Chondrocyte (in vitro differentiated cells): ENCODE data around the gene NEU1. TPM values are rescaled to one million over a fixed set of nuclear protein-coding genes. Genes with fewer than 3 reads are reported as not detected.

Source experiments
- DNase-seq: peaks from one replicate; pipeline ENCODE4 v3.0.0; 2021; ENCODE audit warnings: mixed read lengths, low spot score
- H3K27ac Mint-ChIP-seq: one replicate; pipeline ENCODE4 v1.8.0; 2021; ENCODE audit warnings: mild to moderate bottlenecking, moderate library complexity, mixed read lengths; ENCODE audit not compliant: unreplicated experiment
- H3K27me3 Mint-ChIP-seq: 2 replicates; pipeline ENCODE4 v1.8.0; 2021; ENCODE audit warnings: low read depth, mixed read lengths
- H3K36me3 Mint-ChIP-seq: 2 replicates; pipeline ENCODE4 v1.8.0; 2021; ENCODE audit warnings: low read depth, mixed read lengths
- H3K4me1 Mint-ChIP-seq: 2 replicates; pipeline ENCODE4 v1.8.0; 2021; ENCODE audit warnings: low read depth, mild to moderate bottlenecking, mixed read lengths
- H3K4me3 Mint-ChIP-seq: one replicate; pipeline ENCODE4 v1.8.0; 2021; ENCODE audit warnings: mild to moderate bottlenecking, moderate library complexity, mixed read lengths; ENCODE audit not compliant: unreplicated experiment
- H3K9me3 Mint-ChIP-seq: 2 replicates; pipeline ENCODE4 v1.8.0; 2021; ENCODE audit warnings: low read depth, mixed read lengths
- CTCF ChIP-seq: fragments of 200-600 bp; sonication (generic); IDR thresholded peaks from 2 replicates; pipeline ENCODE4 v1.5.0; 2021; ENCODE audit warnings: antibody characterized with exemption, mild to moderate bottlenecking, moderate library complexity
- total RNA-seq: library from RNA; stranded (reverse); gene quantifications from 3 replicates; pipeline ENCODE4 v1.2.1, GENCODE V29; 2021

NEU1 gene
- total RNA-seq, 1 donor from 2014 or later: 64.2 TPM

- no peaks in the 10 kb centered on the region for H3K9me3 Mint-ChIP-seq
- DNase-seq: no peak
- peak overlapping the region; percentile 97 for H3K27ac Mint-ChIP-seq
- TF ChIP-seq CTCF: peak; percentile 60
- peak overlapping the region; percentile 95 for H3K4me3 Mint-ChIP-seq
- H3K36me3 Mint-ChIP-seq: peaks cover 34% of the 10 kb centered on the region
- no peaks in the 10 kb centered on the region for H3K27me3 Mint-ChIP-seq
- H3K4me1 Mint-ChIP-seq: peaks cover 42% of the 10 kb centered on the region
Measured at GRCh38 chr6:31836474-31837368, 25.9 kb downstream of the NEU1 start.

GRCh38 chr6:31836047-31836473, 26.6 kb downstream of the NEU1 start:
- peaks cover 34% of the 10 kb centered on the region for H3K36me3 Mint-ChIP-seq
- no peak for DNase-seq
- no peaks in the 10 kb centered on the region for H3K27me3 Mint-ChIP-seq
- no peaks in the 10 kb centered on the region for H3K9me3 Mint-ChIP-seq
- peaks cover 44% of the 10 kb centered on the region for H3K4me1 Mint-ChIP-seq
- peak overlapping the region; percentile 95 for H3K4me3 Mint-ChIP-seq
- TF ChIP-seq CTCF: no peak
- peak overlapping the region; percentile 97 for H3K27ac Mint-ChIP-seq

GRCh38 chr6:31834367-31835250, 28.0 kb downstream of the NEU1 start:
- no peak for DNase-seq
- TF ChIP-seq CTCF: no peak
- peak overlapping the region; percentile 95 for H3K4me3 Mint-ChIP-seq

GRCh38 chr6:31831350-31832215, 31.0 kb downstream of the NEU1 start:
- Mint-ChIP-seq H3K4me1 (peaks cover 42% of the 10 kb centered on the region), H3K27ac (no peak overlapping the region), H3K36me3 (peaks cover 12% of the 10 kb centered on the region), H3K9me3 (no peaks in the 10 kb centered on the region), H3K4me3 (peak overlapping the region; percentile 80), H3K27me3 (no peaks in the 10 kb centered on the region)
- TF ChIP-seq CTCF: no peak
- no peak for DNase-seq

More at GRCh38 chr6:31834367-31835250, 28.0 kb downstream of the NEU1 start:
- H3K4me1 Mint-ChIP-seq: peaks cover 57% of the 10 kb centered on the region
- H3K9me3 Mint-ChIP-seq: no peaks in the 10 kb centered on the region
- H3K36me3 Mint-ChIP-seq: peaks cover 30% of the 10 kb centered on the region
- H3K27ac Mint-ChIP-seq: peak overlapping the region; percentile 97
- no peaks in the 10 kb centered on the region for H3K27me3 Mint-ChIP-seq
